C4-2B (cell line): Measurements from ENCODE around the gene DLG1.

Source experiments
- CTCF ChIP-seq: fragments of 450-650 bp; conservative IDR thresholded peaks from 2 replicates; pipeline ENCODE4 v1.5.1; 2017; ENCODE audit warnings: mild to moderate bottlenecking
- ZFX ChIP-seq: fragments of 450-650 bp; IDR thresholded peaks from 2 replicates; pipeline ENCODE4 v1.6.1; 2017

DNA sequence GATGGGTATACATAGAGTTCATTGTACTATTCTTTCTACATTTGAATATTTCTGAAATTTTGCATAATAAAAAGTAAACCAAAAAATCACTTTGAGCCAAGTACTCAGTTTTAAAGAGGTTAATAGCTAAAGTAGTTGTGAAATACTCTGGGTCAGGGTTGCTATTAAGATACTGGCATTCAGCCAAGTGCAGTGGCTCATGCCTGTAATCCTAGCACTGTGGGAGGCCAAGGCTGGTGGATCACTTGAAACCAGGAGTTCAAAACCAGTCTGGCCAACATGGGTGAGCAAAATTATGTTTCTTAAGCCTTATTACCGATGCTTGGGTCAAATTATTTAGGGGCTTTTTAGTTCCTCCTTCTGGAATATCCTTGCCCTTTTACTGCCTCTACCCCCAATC lies 146.8 kb downstream of the DLG1 start:
- no peak for TF ChIP-seq CTCF
- TF ChIP-seq ZFX, result no peak
